Kidney (tissue), 14 donors: ENCODE results near the gene EPS8. TPM values are rescaled to one million over a fixed set of nuclear protein-coding genes. Genes with fewer than 3 reads are reported as not detected.
A peak's percentile ranks its signal among the peaks of the same experiment; 100 is the strongest.

Experiments
- DNase-seq, 5 donors: peaks; one replicate each; pipeline ENCODE4 v3.0.0-alpha.2; 2013 to 2020
- FAIRE-seq: peaks from 2 replicates; lab custom pipeline; 2012; peaks lifted over from hg19 to GRCh38; lab: Jason Lieb, UNC
- H3K27ac ChIP-seq, 2 donors: one replicate each; pipeline ENCODE4 v1.7.0; 2013; ENCODE audit warnings: low read depth in 2 of 2, low read length in 2 of 2, inconsistent platforms in 1 of 2
- H3K27me3 ChIP-seq: one replicate; pipeline ENCODE4 v1.7.1; 2013; ENCODE audit warnings: low read length, inconsistent platforms; ENCODE audit not compliant: control insufficient read depth, insufficient read depth
- H3K36me3 ChIP-seq, 3 donors: one replicate each; pipeline versions ENCODE4 v1.7.0 to v1.7.1; 2013; ENCODE audit warnings: low read length in 3 of 3, control low read depth in 1 of 3, inconsistent platforms in 1 of 3; ENCODE audit not compliant: insufficient read depth in 3 of 3, control insufficient read depth in 2 of 3
- H3K4me1 ChIP-seq, 3 donors: one replicate each; pipeline versions ENCODE4 v1.7.0 to v1.7.1; 2013; ENCODE audit warnings: low read length in 3 of 3, inconsistent platforms in 1 of 3, low read depth in 1 of 3; ENCODE audit not compliant: control insufficient read depth in 2 of 3, insufficient read depth in 2 of 3
- H3K4me3 ChIP-seq, 3 donors: one replicate each; pipeline versions ENCODE4 v1.7.0 to v1.8.1; 2013; ENCODE audit warnings: low read length in 3 of 3, control low read depth in 1 of 3, inconsistent platforms in 1 of 3
- H3K9ac ChIP-seq, 3 donors: one replicate each; pipeline versions ENCODE4 v1.7.0 to v1.7.1; 2013; ENCODE audit warnings: low read length in 3 of 3, control low read depth in 1 of 3, inconsistent platforms in 1 of 3
- H3K9me3 ChIP-seq, 3 donors: one replicate each; pipeline versions ENCODE4 v1.7.0 to v1.7.1; 2013; ENCODE audit warnings: low read length in 3 of 3, control low read depth in 1 of 3, inconsistent platforms in 1 of 3; ENCODE audit not compliant: control insufficient read depth in 2 of 3, insufficient read depth in 1 of 3
- CTCF ChIP-seq: IDR thresholded peaks from 3 replicates; pipeline ENCODE4 v1.5.1; 2012; ENCODE audit warnings: mild to moderate bottlenecking, moderate library complexity, borderline replicate concordance; ENCODE audit not compliant: insufficient read depth; ENCODE audit errors: extremely low read depth
- intact Hi-C: fragments of 100-400 bp; cut with DNase I; formaldehyde crosslinking; loops from one replicate; pipeline ENCODE4 v1.11.1; 2022
- polyA plus RNA-seq: library from polyadenylated mRNA; stranded (reverse); fragments of 350-450 nt; fragmentation: Illumina TruSeq; extraction: RNeasy Lipid Tissue Mini Kit (QIAGEN cat#74804); gene quantifications from one replicate; pipeline ENCODE4 v1.2.3, GENCODE V29; 2014; ENCODE audit warnings: low read depth, low replicate concordance; ENCODE audit not compliant: insufficient read depth
- total RNA-seq: library from RNA; stranded (reverse); fragmentation: NEBNext Ultra II Directional; extraction: Animal tissue kit (Norgen Biotek cat#: 25700); gene quantifications from one replicate; pipeline ENCODE4 v1.2.1, GENCODE V29; 2021
- donor health status: control.
- donor health status: control.
- donor health status: control.
- donor health status: control.
- donor health status: control.
- donor health status: DM: yes; HTN: yes; CAD: no.
- donor health status: Normal renal cell carcinoma (clear cell type).

EPS8 gene
- total and polyA plus RNA-seq, 2 donors from 2014 or later: 33.9 to 80.3 TPM

DNA sequence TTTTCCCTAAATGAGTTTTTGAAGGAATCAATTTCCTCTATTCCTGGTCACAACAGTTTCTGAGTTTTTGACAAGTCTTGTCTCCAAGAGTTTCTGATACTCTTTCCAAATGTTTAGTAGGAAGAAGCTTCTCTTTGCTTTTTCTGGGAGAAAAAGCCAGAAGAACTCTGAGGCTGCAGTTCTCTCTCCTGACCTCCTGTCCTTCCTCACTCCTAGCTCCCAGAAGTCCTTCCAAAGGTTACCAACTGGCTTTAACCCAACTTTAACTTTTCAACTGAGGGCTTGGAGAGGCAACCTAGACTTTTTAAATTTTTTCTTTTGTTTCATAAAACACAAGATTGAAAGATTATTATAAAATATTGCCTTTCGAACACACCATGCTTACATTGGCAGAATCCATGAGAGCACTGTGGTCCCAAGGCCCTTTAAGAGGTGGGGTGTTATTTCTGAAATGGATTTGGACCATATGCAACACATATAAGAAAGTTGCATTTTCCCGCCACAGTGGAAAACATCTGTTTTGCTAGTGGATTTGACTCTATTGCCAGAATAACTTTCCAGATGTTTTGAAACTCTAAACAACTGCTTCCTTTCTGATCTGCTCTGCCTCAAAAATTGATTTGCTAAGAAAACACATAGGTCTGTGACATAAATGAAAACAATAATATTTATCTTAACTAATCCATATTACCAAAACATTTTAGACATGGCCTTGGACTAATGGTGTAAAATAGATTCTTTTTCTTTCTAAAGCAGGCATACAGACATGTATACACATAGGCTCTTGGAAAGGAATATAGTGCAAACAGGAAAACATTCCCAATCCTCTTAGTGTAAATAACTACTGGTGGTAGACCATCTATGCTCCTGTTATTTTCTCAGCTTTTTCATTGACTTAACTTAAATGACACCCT, 22.3 kb upstream of the EPS8 start:
- Histone ChIP-seq H3K4me1 (peaks cover 0 to 3% (median 0%) of the 10 kb centered on the region in 3 donors), H3K9ac (no peak overlapping the region), H3K27me3 (no peaks in the 10 kb centered on the region), H3K4me3 (no peak overlapping the region), H3K27ac (no peak overlapping the region), H3K36me3 (no peaks in the 10 kb centered on the region), H3K9me3 (no peaks in the 10 kb centered on the region)
- no peak for TF ChIP-seq CTCF
- intact Hi-C loops: no loop called here
- DNase-seq (peak in 2 of 5 donors; percentile 20 to 73), FAIRE-seq (no peak)

DNA sequence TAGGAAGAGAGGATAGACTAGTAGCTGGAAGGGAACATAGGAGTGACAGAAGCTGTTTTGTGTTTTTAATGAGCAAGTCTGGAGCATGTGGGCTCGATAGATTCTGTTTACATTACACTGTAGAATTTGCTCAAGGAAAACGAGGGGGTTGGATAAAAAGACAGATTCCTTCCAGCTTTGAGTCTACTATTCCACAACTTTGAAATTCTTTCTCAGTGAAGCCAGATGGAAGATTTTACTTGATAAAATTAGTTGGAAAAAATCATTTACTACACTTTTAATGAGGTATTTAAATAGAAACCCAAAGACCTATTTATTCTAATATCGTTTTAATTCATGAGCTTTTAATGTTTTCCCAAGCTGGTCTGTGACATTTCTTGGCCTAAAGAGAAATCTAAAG, 19.5 kb upstream of the EPS8 start:
- DNase-seq: peak in 2 of 5 donors; percentile 56 to 86
- FAIRE-seq: no peak
- Histone ChIP-seq H3K4me1 (peaks cover 0 to 3% (median 0%) of the 10 kb centered on the region in 3 donors), H3K27ac (peak overlapping the region in 1 of 2 donors; percentile 18), H3K4me3 (no peak overlapping the region), H3K9ac (no peak overlapping the region), H3K9me3 (no peaks in the 10 kb centered on the region), H3K27me3 (no peaks in the 10 kb centered on the region), H3K36me3 (no peaks in the 10 kb centered on the region)
- intact Hi-C loops: no loop called here
- TF ChIP-seq CTCF: no peak

GRCh38 chr12:15808250-15808649, 19.1 kb upstream of the EPS8 start:
- H3K27me3 ChIP-seq: no peaks in the 10 kb centered on the region
- H3K4me3 ChIP-seq: no peak overlapping the region
- H3K9ac ChIP-seq: no peak overlapping the region
- peak overlapping the region in 1 of 2 donors; percentile 18 for H3K27ac ChIP-seq
- no peaks in the 10 kb centered on the region for H3K36me3 ChIP-seq
- peaks cover 0 to 3% (median 0%) of the 10 kb centered on the region in 3 donors for H3K4me1 ChIP-seq
- no peaks in the 10 kb centered on the region for H3K9me3 ChIP-seq
- no peak for DNase-seq
- intact Hi-C loops: no loop called here
- no peak for TF ChIP-seq CTCF
- FAIRE-seq: no peak
